Measurements from ENCODE around the gene DNAJB4.
A peak's percentile ranks its signal among the peaks of the same experiment; 100 is the strongest.
"Not testable (repeated sequence)": the region's sequence is repeated elsewhere in the genome, so short reads cannot be mapped to it uniquely, and the experiment has no call there.

DNAJB4 gene

DNA sequence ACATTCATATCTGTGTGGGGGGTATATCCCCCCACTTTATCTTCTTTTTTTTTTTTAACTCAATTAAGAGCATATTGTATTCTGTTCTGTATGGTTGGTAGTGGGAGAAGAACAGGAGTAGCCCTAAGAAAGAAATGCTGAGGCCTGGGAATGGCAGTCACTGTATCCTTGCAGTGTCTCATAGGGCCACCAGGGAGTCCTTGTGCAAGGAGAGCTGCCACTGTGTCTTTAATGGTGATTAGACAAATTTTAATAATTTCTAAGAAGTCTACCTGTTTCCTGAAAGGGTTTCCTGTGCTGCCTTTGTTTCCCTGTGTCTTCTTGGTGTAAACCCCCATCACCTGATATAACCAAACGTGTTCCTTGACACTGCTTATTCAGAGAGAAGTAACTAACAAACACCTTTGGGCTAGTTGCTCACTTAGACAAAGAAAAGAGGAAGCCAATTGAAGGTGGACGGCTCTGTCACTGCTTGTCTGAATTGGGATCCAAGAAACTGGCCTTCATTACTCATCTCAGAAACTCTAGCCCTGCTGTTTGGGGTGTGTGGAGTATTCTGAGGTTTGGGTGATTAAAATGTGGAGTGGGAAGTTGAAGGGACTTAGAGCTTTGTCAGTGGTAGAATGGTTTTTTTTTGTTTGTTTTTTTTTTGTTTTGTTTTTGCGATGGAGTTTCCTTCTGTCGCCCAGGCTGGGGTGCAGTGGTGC lies 56.3 kb downstream of the DNAJB4 start:
- H3K4me3 ChIP-seq (ENCODE audit: low read length), result no peak overlapping the region
- TF ChIP-seq, protein P1, sequence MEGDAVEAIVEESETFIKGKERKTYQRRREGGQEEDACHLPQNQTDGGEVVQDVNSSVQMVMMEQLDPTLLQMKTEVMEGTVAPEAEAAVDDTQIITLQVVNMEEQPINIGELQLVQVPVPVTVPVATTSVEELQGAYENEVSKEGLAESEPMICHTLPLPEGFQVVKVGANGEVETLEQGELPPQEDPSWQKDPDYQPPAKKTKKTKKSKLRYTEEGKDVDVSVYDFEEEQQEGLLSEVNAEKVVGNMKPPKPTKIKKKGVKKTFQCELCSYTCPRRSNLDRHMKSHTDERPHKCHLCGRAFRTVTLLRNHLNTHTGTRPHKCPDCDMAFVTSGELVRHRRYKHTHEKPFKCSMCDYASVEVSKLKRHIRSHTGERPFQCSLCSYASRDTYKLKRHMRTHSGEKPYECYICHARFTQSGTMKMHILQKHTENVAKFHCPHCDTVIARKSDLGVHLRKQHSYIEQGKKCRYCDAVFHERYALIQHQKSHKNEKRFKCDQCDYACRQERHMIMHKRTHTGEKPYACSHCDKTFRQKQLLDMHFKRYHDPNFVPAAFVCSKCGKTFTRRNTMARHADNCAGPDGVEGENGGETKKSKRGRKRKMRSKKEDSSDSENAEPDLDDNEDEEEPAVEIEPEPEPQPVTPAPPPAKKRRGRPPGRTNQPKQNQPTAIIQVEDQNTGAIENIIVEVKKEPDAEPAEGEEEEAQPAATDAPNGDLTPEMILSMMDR (conservative IDR thresholded peaks at IDR 0.05; ENCODE audit: low read length), result no peak
- DNase-seq (ENCODE audit: low read depth), result no peak

DNA sequence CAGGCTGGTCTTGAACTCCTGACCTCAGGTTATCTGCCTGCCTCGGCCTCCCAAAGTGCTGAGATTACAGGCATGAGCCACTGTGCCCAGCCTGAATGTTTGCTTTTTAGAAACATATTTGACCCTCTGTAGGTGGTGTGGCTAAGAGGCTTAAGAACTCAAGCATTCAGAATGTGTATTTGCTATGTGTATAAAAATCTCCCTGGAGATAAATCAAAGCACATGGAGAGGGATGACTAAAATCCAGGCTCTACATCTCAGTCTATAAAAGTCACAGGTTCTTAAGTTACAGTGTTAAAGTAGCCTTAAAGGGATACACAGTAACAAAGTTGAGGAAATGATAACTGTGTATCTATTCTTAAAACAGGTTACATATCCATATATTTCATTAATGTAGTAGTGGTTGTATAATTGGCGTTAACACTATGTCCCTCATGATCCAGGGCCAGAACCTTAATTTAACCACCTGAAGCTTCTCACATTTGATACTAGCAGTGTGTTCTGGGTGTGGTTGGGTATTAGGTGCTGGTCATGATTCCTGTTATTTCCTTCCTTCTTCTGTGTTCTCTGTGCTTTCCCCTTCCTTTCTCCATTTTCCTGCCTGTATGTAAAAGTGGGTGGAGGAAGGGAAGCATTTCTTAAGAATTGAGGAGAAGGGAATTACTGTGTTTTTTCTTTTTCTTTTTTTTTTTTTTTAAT lies 57.2 kb downstream of the DNAJB4 start:
- TF ChIP-seq, protein P1 (conservative IDR thresholded peaks at IDR 0.05; ENCODE audit: low read length), result no peak
- no peak overlapping the region for H3K4me3 ChIP-seq (ENCODE audit: low read length)
- DNase-seq (ENCODE audit: low read depth), result peak; percentile 75

DNA sequence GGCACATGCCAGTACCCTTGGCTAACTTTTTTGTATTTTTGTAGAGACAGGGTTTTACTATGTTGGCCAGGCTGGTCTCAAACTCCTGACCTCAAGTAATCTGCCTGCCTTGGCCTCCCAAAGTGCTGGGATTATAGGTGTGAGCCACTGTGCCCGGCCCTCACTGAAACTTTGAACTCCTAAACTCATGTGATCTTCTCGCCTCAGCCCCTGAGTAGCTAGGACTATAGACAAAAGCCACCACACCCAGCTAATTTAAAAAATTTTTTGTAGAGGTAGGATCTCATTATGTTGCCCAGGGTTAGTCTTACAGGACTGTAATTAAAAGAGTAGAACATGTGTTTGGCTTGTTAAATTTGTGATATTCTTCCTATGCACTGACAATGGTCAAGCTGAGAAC lies 60.1 kb downstream of the DNAJB4 start:
- not testable (repeated sequence) for DNase-seq (ENCODE audit: low read depth); H3K4me3 ChIP-seq (ENCODE audit: low read length)
